Measurements from ENCODE around the gene ZNF350.
"Not testable (repeated sequence)": the region's sequence is repeated elsewhere in the genome, so short reads cannot be mapped to it uniquely, and the experiment has no call there.

- not testable (repeated sequence) for TF ChIP-seq CTCF (IDR thresholded peaks at IDR 0.05 in 8 of 11, conservative IDR thresholded peaks at IDR 0.05 in 3 of 11); POLR2A (IDR thresholded peaks at IDR 0.05)
Measured at GRCh38 chr19:51975787-51976186, 10.9 kb downstream of the ZNF350 start.
